Uterus (tissue), 4 donors: ENCODE data around the gene ANKRD45. TPM values are rescaled to one million over a fixed set of nuclear protein-coding genes. Genes with fewer than 3 reads are reported as not detected.
"Not testable (repeated sequence)": the region's sequence is repeated elsewhere in the genome, so short reads cannot be mapped to it uniquely, and the experiment has no call there.

Experiments used
- DNase-seq, 2 donors: peaks; one replicate each; pipeline ENCODE4 v3.0.0-alpha.2; 2019 to 2020
- H3K27ac ChIP-seq, 2 donors: fragments of 200-600 bp; sonication (generic); 1 replicate in 1 of 2; 2 replicates in 1 of 2; pipeline ENCODE4 v1.5.1; 2016 to 2018
- H3K27me3 ChIP-seq, 2 donors: fragments of 200-600 bp; sonication (generic); one replicate each; pipeline ENCODE4 v1.5.1; 2018 to 2019; ENCODE audit warnings: control low read depth in 1 of 2
- H3K36me3 ChIP-seq, 2 donors: fragments of 200-600 bp; sonication (generic); one replicate each; pipeline ENCODE4 v1.5.1; 2019; ENCODE audit warnings: control low read depth in 1 of 2
- H3K4me1 ChIP-seq, 2 donors: fragments of 200-600 bp; sonication (generic); one replicate each; pipeline ENCODE4 v1.5.1; 2018 to 2019; ENCODE audit warnings: control low read depth in 1 of 2
- H3K4me3 ChIP-seq, 2 donors: fragments of 200-600 bp; sonication (generic); 1 replicate in 1 of 2; 2 replicates in 1 of 2; pipeline ENCODE4 v1.5.1; 2018 to 2019; ENCODE audit warnings: mild to moderate bottlenecking in 1 of 2
- H3K9me3 ChIP-seq, 2 donors: fragments of 200-600 bp; sonication (generic); one replicate each; pipeline ENCODE4 v1.5.1; 2019; ENCODE audit warnings: control low read depth in 1 of 2
- CTCF ChIP-seq, 4 experiments: fragments of 200-600 bp in 2 of 4; fragments of 450-650 bp in 2 of 4; sonication (generic) in 2 of 4; IDR thresholded peaks; one replicate each; pipeline ENCODE4 v1.5.1; 2016 to 2019; ENCODE audit warnings: antibody characterized with exemption in 4 of 4, mild to moderate bottlenecking in 2 of 4, moderate library complexity in 1 of 4
- POLR2A ChIP-seq, 2 donors: fragments of 450-650 bp; IDR thresholded peaks; one replicate each; pipeline ENCODE4 v1.6.1; 2016; ENCODE audit warnings: antibody characterized with exemption in 2 of 2, mild to moderate bottlenecking in 1 of 2, moderate library complexity in 1 of 2
- intact Hi-C: fragments of 100-400 bp; cut with DNase I; formaldehyde crosslinking; loops from one replicate; pipeline ENCODE4 v1.15.1; 2023; ENCODE audit warnings: low total_unique reads
- total RNA-seq, 4 donors: library from RNA; depleted of rRNA in 3 of 4; stranded (reverse); fragments of >200 nt in 3 of 4; gene quantifications; one replicate each; pipeline versions ENCODE4 v1.1.0 to v1.2.4, GENCODE V29; 2014 to 2023
- donor health status: DM: yes; HTN: yes; CAD: no.

The ANKRD45 gene
- total RNA-seq, 4 donors from 2014 or later = 0.51 to 10.2 (median 2.8) TPM; not detected in 1

- intact Hi-C loops = no loop called here
- Histone ChIP-seq H3K4me3 (no peak overlapping the region), H3K4me1 (no peaks in the 10 kb centered on the region), H3K36me3 (no peaks in the 10 kb centered on the region), H3K27me3 (no peaks in the 10 kb centered on the region), H3K9me3 (no peaks in the 10 kb centered on the region), H3K27ac (no peak overlapping the region)
- TF ChIP-seq POLR2A (IDR thresholded peaks at IDR 0.05) (no peak), CTCF (IDR thresholded peaks at IDR 0.05) (no peak)
- no peak for DNase-seq
Measured at GRCh38 chr1:173568483-173568882, 101.2 kb downstream of the ANKRD45 start.

- intact Hi-C loops, DNase-seq, H3K27me3 ChIP-seq, H3K9me3 ChIP-seq, H3K4me3 ChIP-seq, H3K27ac ChIP-seq, H3K4me1 ChIP-seq, H3K36me3 ChIP-seq: not testable (repeated sequence)
Measured at GRCh38 chr1:173563846-173564245, 105.8 kb downstream of the ANKRD45 start.

GRCh38 chr1:173562813-173563212, 106.8 kb downstream of the ANKRD45 start:
- H3K9me3 ChIP-seq = no peaks in the 10 kb centered on the region
- TF ChIP-seq POLR2A (IDR thresholded peaks at IDR 0.05) = no peak
- TF ChIP-seq CTCF (IDR thresholded peaks at IDR 0.05) = no peak
- no peaks in the 10 kb centered on the region for H3K27me3 ChIP-seq
- intact Hi-C loops = no loop called here
- no peaks in the 10 kb centered on the region for H3K4me1 ChIP-seq
- no peak overlapping the region for H3K4me3 ChIP-seq
- H3K36me3 ChIP-seq = no peaks in the 10 kb centered on the region
- no peak for DNase-seq
- H3K27ac ChIP-seq = no peak overlapping the region

GRCh38 chr1:173561263-173561662, 108.4 kb downstream of the ANKRD45 start:
- no peak overlapping the region for H3K4me3 ChIP-seq
- no peaks in the 10 kb centered on the region for H3K27me3 ChIP-seq
- TF ChIP-seq POLR2A (IDR thresholded peaks at IDR 0.05) (no peak), CTCF (IDR thresholded peaks at IDR 0.05) (no peak)
- no peak overlapping the region for H3K27ac ChIP-seq
- no peaks in the 10 kb centered on the region for H3K9me3 ChIP-seq
- H3K4me1 ChIP-seq = no peaks in the 10 kb centered on the region
- intact Hi-C loops = no loop called here
- DNase-seq = no peak
- no peaks in the 10 kb centered on the region for H3K36me3 ChIP-seq

GRCh38 chr1:173560285-173560880, 109.3 kb downstream of the ANKRD45 start:
- no peak for DNase-seq
- TF ChIP-seq CTCF (IDR thresholded peaks at IDR 0.05) (no peak), POLR2A (IDR thresholded peaks at IDR 0.05) (no peak)
- H3K4me3 ChIP-seq = no peak overlapping the region
- H3K27ac ChIP-seq = no peak overlapping the region
- intact Hi-C loops = no loop called here
- no peaks in the 10 kb centered on the region for H3K9me3 ChIP-seq
- H3K4me1 ChIP-seq = no peaks in the 10 kb centered on the region
- no peaks in the 10 kb centered on the region for H3K36me3 ChIP-seq
- H3K27me3 ChIP-seq = no peaks in the 10 kb centered on the region

Other genes with a start within 250 kb of the ANKRD45 start
- 100 to 1,000 TPM in 3 of 4 donors, 10 to 100 TPM in 1; 51.2 to 218 (median 144) TPM for gene PRDX6, start 192.5 kb downstream of the ANKRD45 start, total RNA-seq
- under 1 TPM in 1 of 4 donors, not detected in 3; 0.83 TPM for gene SLC9C2, start 66.8 kb downstream of the ANKRD45 start, total RNA-seq
- gene TEX50, start 34.5 kb downstream of the ANKRD45 start, total RNA-seq = not detected
- 10 to 100 TPM in 3 of 4 donors, 1 to 10 TPM in 1; 7.2 to 82.6 (median 51.9) TPM for gene KLHL20, start 45.1 kb upstream of the ANKRD45 start, total RNA-seq
- gene DARS2, start 154.8 kb upstream of the ANKRD45 start, total RNA-seq = 10 to 100 TPM in 3 of 4 donors, 1 to 10 TPM in 1; 4.1 to 20.0 (median 12.7) TPM
- gene CENPL, start 155.0 kb upstream of the ANKRD45 start, total RNA-seq = 10 to 100 TPM in 1 of 4 donors, 1 to 10 TPM in 1, under 1 TPM in 1, not detected in 1; 0.51 to 24.2 (median 4.7) TPM
- 1,000 to 10,000 TPM in 2 of 4 donors, 100 to 1,000 TPM in 2; 566 to 2,222 (median 828) TPM for gene GAS5, start 198.1 kb upstream of the ANKRD45 start, total RNA-seq
- 10 to 100 TPM in 2 of 4 donors, 1 to 10 TPM in 2; 7.1 to 31.3 (median 11.2) TPM for gene ZBTB37, start 198.5 kb upstream of the ANKRD45 start, total RNA-seq
- gene SERPINC1, start 247.5 kb upstream of the ANKRD45 start, total RNA-seq = 1 to 10 TPM in 1 of 4 donors, not detected in 3; 1.0 TPM